ENCODE results near the gene NAT8.
"Not testable (repeated sequence)": the region's sequence is repeated elsewhere in the genome, so short reads cannot be mapped to it uniquely, and the experiment has no call there.

Gene NAT8

GRCh38 chr2:73642338-73643018 lies at the start of gene NAT8:
Gene NAT8 (minus strand): TSS chr2:73642422. CDS start chr2:73641628, 794 bp downstream.
- DNase-seq (ENCODE audit: low read depth in 2 of 2): no peak

GRCh38 chr2:73690372-73691088 lies 48.3 kb upstream of the NAT8 start:
- DNase-seq (ENCODE audit: low read depth in 2 of 2): not testable (repeated sequence)

GRCh38 chr2:73688494-73688893 lies 46.3 kb upstream of the NAT8 start:
- DNase-seq (ENCODE audit: low read depth in 2 of 2): not testable (repeated sequence)

- DNase-seq (ENCODE audit: low read depth in 2 of 2): no peak
These were observed 43.7 kb upstream of the NAT8 start for GRCh38 chr2:73685764-73686438.

GRCh38 chr2:73684905-73685304 lies 42.7 kb upstream of the NAT8 start:
- not testable (repeated sequence) for DNase-seq (ENCODE audit: low read depth in 2 of 2)

GRCh38 chr2:73684325-73684724 lies 42.1 kb upstream of the NAT8 start:
- not testable (repeated sequence) for DNase-seq (ENCODE audit: low read depth in 2 of 2)

- not testable (repeated sequence) for DNase-seq (ENCODE audit: low read depth in 2 of 2)
These were observed 37.8 kb upstream of the NAT8 start for GRCh38 chr2:73679951-73680571.

- not testable (repeated sequence) for DNase-seq (ENCODE audit: low read depth in 2 of 2)
These were observed 37.0 kb upstream of the NAT8 start for GRCh38 chr2:73679237-73679636.

GRCh38 chr2:73678008-73678407 lies 35.8 kb upstream of the NAT8 start:
- DNase-seq (ENCODE audit: low read depth in 2 of 2): not testable (repeated sequence)

- DNase-seq (ENCODE audit: low read depth in 2 of 2): not testable (repeated sequence)
These were observed 34.0 kb upstream of the NAT8 start for GRCh38 chr2:73676211-73676610.

- not testable (repeated sequence) for DNase-seq (ENCODE audit: low read depth in 2 of 2)
These were observed 32.5 kb upstream of the NAT8 start for GRCh38 chr2:73674696-73675157.

- not testable (repeated sequence) for DNase-seq (ENCODE audit: low read depth in 2 of 2)
These were observed 27.8 kb upstream of the NAT8 start for GRCh38 chr2:73669976-73670375.

GRCh38 chr2:73667239-73667638 lies 25.0 kb upstream of the NAT8 start:
- DNase-seq (ENCODE audit: low read depth in 2 of 2): not testable (repeated sequence)

- no peak for DNase-seq (ENCODE audit: low read depth in 2 of 2)
These were observed 12.0 kb upstream of the NAT8 start for GRCh38 chr2:73654175-73654574.

- no peak for DNase-seq (ENCODE audit: low read depth in 2 of 2)
These were observed 10.1 kb upstream of the NAT8 start for GRCh38 chr2:73652348-73652747.

- no peak for DNase-seq (ENCODE audit: low read depth in 2 of 2)
These were observed 9.5 kb upstream of the NAT8 start for GRCh38 chr2:73651591-73652230.

- not testable (repeated sequence) for DNase-seq (ENCODE audit: low read depth in 2 of 2)
These were observed 5.5 kb upstream of the NAT8 start for GRCh38 chr2:73647690-73648089.

GRCh38 chr2:73641767-73642062 lies 507 bp downstream of the NAT8 start:
- no peak for DNase-seq (ENCODE audit: low read depth in 2 of 2)

- DNase-seq (ENCODE audit: low read depth in 2 of 2): no peak
These were observed 1.1 kb downstream of the NAT8 start for GRCh38 chr2:73640946-73641766.

GRCh38 chr2:73640511-73640911 lies 1.7 kb downstream of the NAT8 start:
- DNase-seq (ENCODE audit: low read depth in 2 of 2): no peak

- no peak for DNase-seq (ENCODE audit: low read depth in 2 of 2)
These were observed 3.8 kb downstream of the NAT8 start for GRCh38 chr2:73638429-73638828.
